ENCODE data around the gene STUB1. TPM values are rescaled to one million over a fixed set of nuclear protein-coding genes. Genes with fewer than 3 reads are reported as not detected.

Gene STUB1
- polyA plus RNA-seq, 2 of the 4 experiments (the other 2 are of a cell fraction) = 60.6 to 93.5 TPM

GRCh38 chr16:674968-675883 lies 5.0 kb upstream of the STUB1 start, which contains the start of gene RHBDL1:
Gene RHBDL1, plus strand, starts transcription at chr16:675671. Its CDS starts 120 bp downstream, at chr16:675791.
- CTCF ChIA-PET = interaction anchor here (1.0 to 2.6 kb wide), 6 partner anchors 9 to 82 kb away, joined by 3 to 21 read pairs (median 6); partner anchors contain the start of gene RHOT2
- POLR2A ChIA-PET = interaction anchor here (1.2 to 1.3 kb wide), 2 partner anchors 15 to 26 kb away, joined by 3 to 6 read pairs; partner anchors contain the start of gene WDR90
- 7% methylated on average over 39 of the region's 73 CpGs for WGBS (ENCODE audit: missing lambda C conversion rate)
- TF ChIP-seq RARB (CRISPR knock-in tag; IDR thresholded peaks at IDR 0.05) (no peak), POLR2A (IDR thresholded peaks at IDR 0.05; ENCODE audit: low read length) (no peak), PBX3 (IDR thresholded peaks at IDR 0.05) (peak; percentile 45; the same call in 1 of the 2 replicates), BHLHE40 (IDR thresholded peaks at IDR 0.05; ENCODE audit: low read depth, low read length) (no peak), FOSB (CRISPR knock-in tag; IDR thresholded peaks at IDR 0.05) (no peak), RFX5 (IDR thresholded peaks at IDR 0.05) (no peak), BCL3 (IDR thresholded peaks at IDR 0.05) (no peak), CEBPB (IDR thresholded peaks at IDR 0.05) (no peak), ZSCAN20 (CRISPR knock-in tag; IDR thresholded peaks at IDR 0.05) (no peak), MAFK (IDR thresholded peaks at IDR 0.05; ENCODE audit: partially characterized antibody) (no peak), RCOR1 (IDR thresholded peaks at IDR 0.05; ENCODE audit: low read depth, low read length) (no peak), PHF8 (IDR thresholded peaks at IDR 0.05; ENCODE audit: borderline replicate concordance, low read depth) (no peak), NR3C1 (IDR thresholded peaks at IDR 0.05) (no peak), MYC (IDR thresholded peaks at IDR 0.05; ENCODE audit: borderline replicate concordance, low read length) (no peak), HOXB13 (CRISPR knock-in tag; IDR thresholded peaks at IDR 0.05; ENCODE audit: low read depth) (no peak), HOXA7 (CRISPR knock-in tag; IDR thresholded peaks at IDR 0.05) (no peak), REST (IDR thresholded peaks at IDR 0.05) (no peak), NFE2L2 (conservative IDR thresholded peaks at IDR 0.05; ENCODE audit: low read length) (no peak), CBX2 (IDR thresholded peaks at IDR 0.05; ENCODE audit: borderline replicate concordance, low read depth) (no peak), POLR2AphosphoS2 (conservative IDR thresholded peaks at IDR 0.05; ENCODE audit: low read length) (no peak), CBX8 (IDR thresholded peaks at IDR 0.05) (no peak), ZNF302 (CRISPR knock-in tag; IDR thresholded peaks at IDR 0.05) (no peak), NPAS2 (CRISPR knock-in tag; IDR thresholded peaks at IDR 0.05; ENCODE audit: borderline replicate concordance) (no peak), TP53 (CRISPR knock-in tag; IDR thresholded peaks at IDR 0.05) (no peak), ZC3H11A (IDR thresholded peaks at IDR 0.05) (no peak), ATOH8 (CRISPR knock-in tag; IDR thresholded peaks at IDR 0.05; ENCODE audit: low read depth) (no peak), FOXS1 (CRISPR knock-in tag; IDR thresholded peaks at IDR 0.05) (no peak), ZFP36 (IDR thresholded peaks at IDR 0.05; ENCODE audit: borderline replicate concordance, partially characterized antibody) (peak; percentile 100), KDM1A (IDR thresholded peaks at IDR 0.05; ENCODE audit: low read depth) (peak; percentile 41; the same call in 1 of the 2 replicates), ESRRA (IDR thresholded peaks at IDR 0.05; ENCODE audit: borderline replicate concordance, low read length) (no peak), CHD2 (IDR thresholded peaks at IDR 0.05; ENCODE audit: low read length, partially characterized antibody) (no peak), USF2 (IDR thresholded peaks at IDR 0.05) (no peak), JUN (IDR thresholded peaks at IDR 0.05) (peak in 1 of 2 experiments; percentile 34; a peak in 1 of 5 replicates), EHF (CRISPR knock-in tag; IDR thresholded peaks at IDR 0.05) (no peak), HEYL (CRISPR knock-in tag; IDR thresholded peaks at IDR 0.05) (no peak)

More at GRCh38 chr16:674968-675883, 5.0 kb upstream of the STUB1 start, which contains the start of gene RHBDL1:
- peak within 1 kb of the TSS; percentile 98 for H3K4me2 ChIP-seq
- FAIRE-seq = no peak
- peak within 1 kb of the TSS; percentile 50 for H3K4me3 ChIP-seq
- ATAC-seq = peak in 1 of 2 experiments; percentile 15; a peak in 2 of 6 replicates
- H3K9me3 ChIP-seq = no peaks in the 10 kb centered on the region
- peak within 1 kb of the TSS; percentile 63 to 84 for H3K27ac ChIP-seq
- DNase-seq (ENCODE audit: low read depth in 1 of 2, low spot score in 1 of 2) = peak in 1 of 2 experiments; percentile 66
- H3K4me1 ChIP-seq = peaks cover 25% of the 10 kb centered on the region
